ENCODE data around the gene ACBD4. TPM values are rescaled to one million over a fixed set of nuclear protein-coding genes. Genes with fewer than 3 reads are reported as not detected.

Gene ACBD4
- total RNA-seq, 2 experiments from 2014 or later = 14.8 to 24.0 TPM

GRCh38 chr17:45155029-45155428, 19.5 kb downstream of the ACBD4 start:
- Histone ChIP-seq H3K27ac (ENCODE audit: low read depth, low read length, poor library complexity, severe bottlenecking) (no peak overlapping the region), H2AFZ (ENCODE audit: low read length) (no peak overlapping the region), H3K9me2 (ENCODE audit: insufficient read depth, low read length) (no peaks in the 10 kb centered on the region), H3K4me3 (ENCODE audit: low read depth, low read length, poor library complexity, severe bottlenecking) (no peak overlapping the region), H3K4me2 (ENCODE audit: low read length) (no peak overlapping the region), H4K20me1 (ENCODE audit: insufficient read depth, low read length) (peaks cover 10% of the 10 kb centered on the region; the same call in 1 of the 2 replicates), H3K36me3 (ENCODE audit: insufficient read depth, low read length) (peaks cover 13% of the 10 kb centered on the region), H3K79me2 (ENCODE audit: insufficient read depth, low read depth, low read length) (peaks cover 16% of the 10 kb centered on the region; the same call in 1 of the 2 replicates), H3K4me1 (ENCODE audit: insufficient read depth, low read length, poor library complexity, severe bottlenecking) (peaks cover 25% of the 10 kb centered on the region), H3K9me3 (ENCODE audit: low read length) (no peaks in the 10 kb centered on the region)
- no TSS peak for BruUV-seq (replicated peaks)
- intact Hi-C loops (cut with micrococcal nuclease; ENCODE audit: unreplicated experiment) = no loop called here
- TF ChIP-seq EZH2phosphoT487 (IDR thresholded peaks at IDR 0.05; ENCODE audit: borderline replicate concordance, low read depth, low read length) (no peak), CTCF (conservative IDR thresholded peaks at IDR 0.05; ENCODE audit: low read length) (no peak)
- DNase-seq (ENCODE audit: low spot score) = no peak
- CTCF ChIA-PET (ENCODE audit: unreplicated experiment) = no interaction called here
- POLR2A ChIA-PET = interaction anchor here (0.6 to 1.0 kb wide), 9 partner anchors 12 to 1027 kb away, joined by 3 to 12 read pairs (median 3); no protein-coding TSS in a partner anchor

- no peak for TF ChIP-seq CTCF (conservative IDR thresholded peaks at IDR 0.05; ENCODE audit: low read length)
- no peak for TF ChIP-seq EZH2phosphoT487 (IDR thresholded peaks at IDR 0.05; ENCODE audit: borderline replicate concordance, low read depth, low read length)
- ChIA-PET POLR2A (interaction anchor here (0.6 to 1.0 kb wide), 6 partner anchors 13 to 1027 kb away, joined by 3 to 12 read pairs (median 4); no protein-coding TSS in a partner anchor), CTCF (ENCODE audit: unreplicated experiment) (no interaction called here)
- H3K4me1 ChIP-seq (ENCODE audit: insufficient read depth, low read length, poor library complexity, severe bottlenecking) = peaks cover 28% of the 10 kb centered on the region
- peaks cover 16% of the 10 kb centered on the region; the same call in 1 of the 2 replicates for H3K79me2 ChIP-seq (ENCODE audit: insufficient read depth, low read depth, low read length)
- H3K9me2 ChIP-seq (ENCODE audit: insufficient read depth, low read length) = no peaks in the 10 kb centered on the region
- peaks cover 7% of the 10 kb centered on the region; the same call in 1 of the 2 replicates for H4K20me1 ChIP-seq (ENCODE audit: insufficient read depth, low read length)
- intact Hi-C loops (cut with micrococcal nuclease; ENCODE audit: unreplicated experiment) = no loop called here
- no peaks in the 10 kb centered on the region for H3K9me3 ChIP-seq (ENCODE audit: low read length)
- H3K4me3 ChIP-seq (ENCODE audit: low read depth, low read length, poor library complexity, severe bottlenecking) = no peak overlapping the region
- H3K4me2 ChIP-seq (ENCODE audit: low read length) = no peak overlapping the region
- no peak overlapping the region for H3K27ac ChIP-seq (ENCODE audit: low read depth, low read length, poor library complexity, severe bottlenecking)
- no TSS peak for BruUV-seq (replicated peaks)
- peaks cover 13% of the 10 kb centered on the region for H3K36me3 ChIP-seq (ENCODE audit: insufficient read depth, low read length)
- no peak for DNase-seq (ENCODE audit: low spot score)
- no peak overlapping the region for H2AFZ ChIP-seq (ENCODE audit: low read length)
Observed at GRCh38 chr17:45155483-45155882, 20.0 kb downstream of the ACBD4 start.

GRCh38 chr17:45156242-45156641, 20.8 kb downstream of the ACBD4 start:
- no peak overlapping the region for H3K4me3 ChIP-seq (ENCODE audit: low read depth, low read length, poor library complexity, severe bottlenecking)
- no peak overlapping the region for H3K4me2 ChIP-seq (ENCODE audit: low read length)
- H3K27ac ChIP-seq (ENCODE audit: low read depth, low read length, poor library complexity, severe bottlenecking) = no peak overlapping the region
- CTCF ChIA-PET (ENCODE audit: unreplicated experiment) = no interaction called here
- TF ChIP-seq EZH2phosphoT487 (IDR thresholded peaks at IDR 0.05; ENCODE audit: borderline replicate concordance, low read depth, low read length) (no peak), CTCF (conservative IDR thresholded peaks at IDR 0.05; ENCODE audit: low read length) (no peak)
- peaks cover 7% of the 10 kb centered on the region; the same call in 1 of the 2 replicates for H4K20me1 ChIP-seq (ENCODE audit: insufficient read depth, low read length)
- peaks cover 13% of the 10 kb centered on the region for H3K36me3 ChIP-seq (ENCODE audit: insufficient read depth, low read length)
- peaks cover 20% of the 10 kb centered on the region for H3K4me1 ChIP-seq (ENCODE audit: insufficient read depth, low read length, poor library complexity, severe bottlenecking)
- POLR2A ChIA-PET = interaction anchor here (1.7 kb wide), 1 partner anchor 8 kb away, joined by 3 read pairs; the partner anchor contains the start of gene HEXIM1
- no peaks in the 10 kb centered on the region for H3K9me2 ChIP-seq (ENCODE audit: insufficient read depth, low read length)
- BruUV-seq (replicated peaks) = no TSS peak
- no peaks in the 10 kb centered on the region for H3K9me3 ChIP-seq (ENCODE audit: low read length)
- H3K79me2 ChIP-seq (ENCODE audit: insufficient read depth, low read depth, low read length) = peaks cover 17% of the 10 kb centered on the region; the same call in 1 of the 2 replicates
- no peak for DNase-seq (ENCODE audit: low spot score)
- H2AFZ ChIP-seq (ENCODE audit: low read length) = no peak overlapping the region
- intact Hi-C loops (cut with micrococcal nuclease; ENCODE audit: unreplicated experiment) = no loop called here

Data from OCI-LY7 (cell line).